ENCODE data around the gene ZNF3. TPM values are rescaled to one million over a fixed set of nuclear protein-coding genes. Genes with fewer than 3 reads are reported as not detected.
A peak's percentile ranks its signal among the peaks of the same experiment; 100 is the strongest.

Gene ZNF3
- polyA plus RNA-seq, 3 donors: 7.1 to 13.4 (median 8.9) TPM

DNA sequence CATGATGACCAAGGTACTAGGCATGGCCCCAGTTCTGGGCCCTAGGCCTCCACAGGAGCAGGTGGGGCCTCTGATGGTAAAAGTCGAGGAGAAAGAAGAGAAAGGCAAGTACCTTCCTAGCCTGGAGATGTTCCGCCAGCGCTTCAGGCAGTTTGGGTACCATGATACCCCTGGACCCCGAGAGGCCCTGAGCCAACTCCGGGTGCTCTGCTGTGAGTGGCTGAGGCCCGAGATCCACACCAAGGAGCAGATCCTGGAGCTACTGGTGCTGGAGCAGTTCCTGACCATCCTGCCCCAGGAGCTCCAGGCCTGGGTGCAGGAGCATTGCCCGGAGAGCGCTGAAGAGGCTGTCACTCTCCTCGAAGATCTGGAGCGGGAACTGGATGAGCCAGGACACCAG is 24.5 kb downstream of the ZNF3 start:
- no peaks in the 10 kb centered on the region for H3K4me1 Mint-ChIP-seq
- peaks cover 0 to 2% (median 2%) of the 10 kb centered on the region in 3 donors for H3K27me3 Mint-ChIP-seq (ENCODE audit: low read depth in 3 of 3)
- peaks cover 43 to 53% of the 10 kb centered on the region in 2 donors for H3K36me3 Mint-ChIP-seq
- no peak overlapping the region for H3K4me3 Mint-ChIP-seq
- no peak overlapping the region for H3K4me3 ChIP-seq (replicated peaks in 1 of 3; ENCODE audit: low read depth in 2 of 3, low read length in 3 of 3)
- no peak overlapping the region for H3K9ac ChIP-seq (ENCODE audit: insufficient read depth, low read length, poor library complexity, severe bottlenecking)
- H3K9me3 Mint-ChIP-seq: peaks cover 0 to 1% (median 0%) of the 10 kb centered on the region in 7 donors
- H3K27ac ChIP-seq (ENCODE audit: low read depth in 1 of 2, low read length in 2 of 2): no peak overlapping the region
- H2AFZ ChIP-seq (ENCODE audit: insufficient read depth, low read depth, low read length, poor library complexity, severe bottlenecking): no peak overlapping the region
- H4K20me1 ChIP-seq (ENCODE audit: insufficient read depth, low read length): no peaks in the 10 kb centered on the region
- TF ChIP-seq, protein P1, sequence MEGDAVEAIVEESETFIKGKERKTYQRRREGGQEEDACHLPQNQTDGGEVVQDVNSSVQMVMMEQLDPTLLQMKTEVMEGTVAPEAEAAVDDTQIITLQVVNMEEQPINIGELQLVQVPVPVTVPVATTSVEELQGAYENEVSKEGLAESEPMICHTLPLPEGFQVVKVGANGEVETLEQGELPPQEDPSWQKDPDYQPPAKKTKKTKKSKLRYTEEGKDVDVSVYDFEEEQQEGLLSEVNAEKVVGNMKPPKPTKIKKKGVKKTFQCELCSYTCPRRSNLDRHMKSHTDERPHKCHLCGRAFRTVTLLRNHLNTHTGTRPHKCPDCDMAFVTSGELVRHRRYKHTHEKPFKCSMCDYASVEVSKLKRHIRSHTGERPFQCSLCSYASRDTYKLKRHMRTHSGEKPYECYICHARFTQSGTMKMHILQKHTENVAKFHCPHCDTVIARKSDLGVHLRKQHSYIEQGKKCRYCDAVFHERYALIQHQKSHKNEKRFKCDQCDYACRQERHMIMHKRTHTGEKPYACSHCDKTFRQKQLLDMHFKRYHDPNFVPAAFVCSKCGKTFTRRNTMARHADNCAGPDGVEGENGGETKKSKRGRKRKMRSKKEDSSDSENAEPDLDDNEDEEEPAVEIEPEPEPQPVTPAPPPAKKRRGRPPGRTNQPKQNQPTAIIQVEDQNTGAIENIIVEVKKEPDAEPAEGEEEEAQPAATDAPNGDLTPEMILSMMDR (IDR thresholded peaks at IDR 0.05): no peak
- no peaks in the 10 kb centered on the region for H3K79me2 ChIP-seq (ENCODE audit: insufficient read depth, low read length)
- 95% methylated on average over 10 of the region's 10 CpGs for WGBS (ENCODE audit: insufficient coverage)
- no peak for DNase-seq
- H3K4me2 ChIP-seq (replicated peaks; ENCODE audit: extremely low read depth, low read length, poor library complexity, severe bottlenecking): no peak overlapping the region
- no peaks in the 10 kb centered on the region for H3K27me3 ChIP-seq (ENCODE audit: control insufficient read depth in 2 of 2, insufficient read depth in 2 of 2, low read length in 2 of 2)
- intact Hi-C loops (cut with micrococcal nuclease): loop anchor here (10.0 kb wide), 2 partner anchors 62 to 142 kb away; partner anchors contain the start of gene TRIM4 (in 2 of the 2)
- H3K9me3 ChIP-seq (replicated peaks in 1 of 2; ENCODE audit: control insufficient read depth in 1 of 2, insufficient read depth in 1 of 2, low read length in 2 of 2): no peaks in the 10 kb centered on the region
- no peaks in the 10 kb centered on the region for H3K4me1 ChIP-seq (ENCODE audit: control insufficient read depth in 1 of 2, insufficient read depth in 2 of 2, low read length in 2 of 2)
- H3K27ac Mint-ChIP-seq: peak overlapping the region in 1 of 7 donors; percentile 26
- peaks cover 25 to 54% of the 10 kb centered on the region in 2 donors for H3K36me3 ChIP-seq (replicated peaks in 1 of 2; ENCODE audit: control insufficient read depth in 1 of 2, insufficient read depth in 2 of 2, low read length in 2 of 2)

GRCh38 chr7:100053215-100053614 is 28.3 kb downstream of the ZNF3 start:
- DNase-seq: peak; percentile 22 to 39 (median 27)
- H3K27ac ChIP-seq (ENCODE audit: low read depth in 1 of 2, low read length in 2 of 2): no peak overlapping the region
- Mint-ChIP-seq H3K36me3 (peaks cover 17 to 20% of the 10 kb centered on the region in 2 donors), H3K9me3 (no peaks in the 10 kb centered on the region), H3K27me3 (ENCODE audit: low read depth in 3 of 3) (peaks cover 0 to 2% (median 0%) of the 10 kb centered on the region in 3 donors), H3K4me1 (peaks cover 10% of the 10 kb centered on the region), H3K27ac (no peak overlapping the region), H3K4me3 (no peak overlapping the region)
- H3K4me3 ChIP-seq (replicated peaks in 1 of 3; ENCODE audit: low read depth in 2 of 3, low read length in 3 of 3): no peak overlapping the region
- peaks cover 14 to 21% of the 10 kb centered on the region in 2 donors for H3K36me3 ChIP-seq (replicated peaks in 1 of 2; ENCODE audit: control insufficient read depth in 1 of 2, insufficient read depth in 2 of 2, low read length in 2 of 2)
- H3K9me3 ChIP-seq (replicated peaks in 1 of 2; ENCODE audit: control insufficient read depth in 1 of 2, insufficient read depth in 1 of 2, low read length in 2 of 2): no peaks in the 10 kb centered on the region
- H3K9ac ChIP-seq (ENCODE audit: insufficient read depth, low read length, poor library complexity, severe bottlenecking): no peak overlapping the region
- TF ChIP-seq, protein P1 (IDR thresholded peaks at IDR 0.05): no peak
- H3K27me3 ChIP-seq (ENCODE audit: control insufficient read depth in 2 of 2, insufficient read depth in 2 of 2, low read length in 2 of 2): no peaks in the 10 kb centered on the region
- intact Hi-C loops (cut with micrococcal nuclease): loop anchor here (10.0 kb wide), 2 partner anchors 58 to 138 kb away; partner anchors contain the start of gene TRIM4 (in 2 of the 2)
- H4K20me1 ChIP-seq (ENCODE audit: insufficient read depth, low read length): no peaks in the 10 kb centered on the region
- peaks cover 12 to 14% of the 10 kb centered on the region in 2 donors for H3K4me1 ChIP-seq (ENCODE audit: control insufficient read depth in 1 of 2, insufficient read depth in 2 of 2, low read length in 2 of 2)
- H3K4me2 ChIP-seq (replicated peaks; ENCODE audit: extremely low read depth, low read length, poor library complexity, severe bottlenecking): no peak overlapping the region
- H3K79me2 ChIP-seq (ENCODE audit: insufficient read depth, low read length): peaks cover 12% of the 10 kb centered on the region
- H2AFZ ChIP-seq (ENCODE audit: insufficient read depth, low read depth, low read length, poor library complexity, severe bottlenecking): no peak overlapping the region
- WGBS (ENCODE audit: insufficient coverage): 69% methylated on average over 2 of the region's 3 CpGs

Measured in CD14-positive monocyte (primary cell).